ENCODE results near the gene KIF1B. TPM values are rescaled to one million over a fixed set of nuclear protein-coding genes. Genes with fewer than 3 reads are reported as not detected.
"Not testable (repeated sequence)": the region's sequence is repeated elsewhere in the genome, so short reads cannot be mapped to it uniquely, and the experiment has no call there.

Gene KIF1B
- total RNA-seq, 2 experiments from 2014 or later: 10.0 to 11.2 TPM

GRCh38 chr1:10181154-10181553 lies 29.2 kb upstream of the KIF1B start:
- no peaks in the 10 kb centered on the region for H3K27me3 Mint-ChIP-seq
- no peak overlapping the region for H3K4me3 Mint-ChIP-seq
- H3K27ac Mint-ChIP-seq: no peak overlapping the region
- DNase-seq: no peak
- peaks cover 9% of the 10 kb centered on the region for H3K36me3 Mint-ChIP-seq
- H3K4me1 Mint-ChIP-seq: no peaks in the 10 kb centered on the region
- H3K9me3 Mint-ChIP-seq: no peaks in the 10 kb centered on the region

DNA sequence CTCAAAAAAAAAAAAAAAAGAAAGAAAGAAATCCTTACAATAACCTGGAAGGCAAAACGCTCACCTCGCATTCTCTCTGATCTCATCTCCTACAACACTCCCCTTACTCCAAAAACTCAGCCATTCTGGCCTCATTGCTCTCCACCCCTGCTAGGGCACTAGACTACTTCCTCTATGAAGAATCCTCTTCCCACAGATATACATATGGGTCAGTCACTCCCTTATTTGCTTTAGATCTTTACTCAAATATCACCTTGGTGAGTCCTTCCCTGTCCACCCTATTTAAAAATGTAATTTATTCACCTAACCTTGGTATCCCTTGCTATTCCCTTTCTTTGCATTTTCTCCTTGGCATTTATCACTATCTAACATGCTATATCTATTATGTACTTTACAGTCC lies 24.6 kb upstream of the KIF1B start:
- Mint-ChIP-seq H3K36me3 (peaks cover 4% of the 10 kb centered on the region), H3K27ac (no peak overlapping the region), H3K9me3 (peaks cover 3% of the 10 kb centered on the region), H3K4me1 (no peaks in the 10 kb centered on the region), H3K4me3 (no peak overlapping the region), H3K27me3 (no peaks in the 10 kb centered on the region)
- DNase-seq: no peak

- Mint-ChIP-seq H3K27me3 (no peaks in the 10 kb centered on the region), H3K27ac (no peak overlapping the region), H3K4me3 (no peak overlapping the region), H3K9me3 (peaks cover 3% of the 10 kb centered on the region), H3K36me3 (peaks cover 4% of the 10 kb centered on the region), H3K4me1 (no peaks in the 10 kb centered on the region)
- no peak for DNase-seq
These were observed 23.9 kb upstream of the KIF1B start for GRCh38 chr1:10186331-10187025.

- DNase-seq: no peak
- Mint-ChIP-seq H3K4me1 (no peaks in the 10 kb centered on the region), H3K27ac (no peak overlapping the region)
These were observed 23.4 kb upstream of the KIF1B start for GRCh38 chr1:10187026-10187334.

GRCh38 chr1:10188133-10188650 lies 22.2 kb upstream of the KIF1B start:
- no peak for DNase-seq
- no peaks in the 10 kb centered on the region for H3K27me3 Mint-ChIP-seq
- no peak overlapping the region for H3K4me3 Mint-ChIP-seq
- peaks cover 3% of the 10 kb centered on the region for H3K9me3 Mint-ChIP-seq
- no peak overlapping the region for H3K27ac Mint-ChIP-seq
- peaks cover 4% of the 10 kb centered on the region for H3K36me3 Mint-ChIP-seq
- no peaks in the 10 kb centered on the region for H3K4me1 Mint-ChIP-seq

More at GRCh38 chr1:10187026-10187334, 23.4 kb upstream of the KIF1B start:
- Mint-ChIP-seq H3K4me3 (no peak overlapping the region), H3K27me3 (no peaks in the 10 kb centered on the region), H3K9me3 (peaks cover 3% of the 10 kb centered on the region), H3K36me3 (peaks cover 4% of the 10 kb centered on the region)

GRCh38 chr1:10189659-10190058 lies 20.7 kb upstream of the KIF1B start:
- H3K36me3 Mint-ChIP-seq: peaks cover 2% of the 10 kb centered on the region
- no peaks in the 10 kb centered on the region for H3K27me3 Mint-ChIP-seq
- H3K9me3 Mint-ChIP-seq: peaks cover 3% of the 10 kb centered on the region
- H3K4me3 Mint-ChIP-seq: no peak overlapping the region
- no peak for DNase-seq
- no peak overlapping the region for H3K27ac Mint-ChIP-seq
- no peaks in the 10 kb centered on the region for H3K4me1 Mint-ChIP-seq

DNA sequence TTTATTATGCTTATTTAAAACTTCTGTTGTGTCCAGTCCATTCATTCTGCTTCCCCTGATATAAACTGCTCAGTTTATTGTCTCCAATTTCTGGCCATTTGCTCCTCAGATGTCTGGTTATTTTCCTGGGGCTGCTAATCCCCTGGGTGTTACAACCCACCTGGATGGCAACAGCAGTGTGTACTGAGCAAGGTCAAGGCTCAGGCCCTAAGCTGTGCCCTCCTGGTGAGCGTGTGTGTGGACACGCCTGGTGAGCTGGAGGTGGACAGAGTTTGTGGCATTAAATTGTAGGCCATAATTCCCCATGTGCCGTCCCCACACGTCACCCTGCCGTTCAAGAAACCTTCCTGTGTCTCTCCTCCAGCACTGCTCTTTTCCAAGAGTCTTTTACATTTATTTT lies 18.1 kb upstream of the KIF1B start:
- H3K4me3 Mint-ChIP-seq: no peak overlapping the region
- H3K4me1 Mint-ChIP-seq: no peaks in the 10 kb centered on the region
- H3K9me3 Mint-ChIP-seq: peaks cover 3% of the 10 kb centered on the region
- peaks cover 2% of the 10 kb centered on the region for H3K36me3 Mint-ChIP-seq
- H3K27ac Mint-ChIP-seq: no peak overlapping the region
- H3K27me3 Mint-ChIP-seq: peaks cover 7% of the 10 kb centered on the region
- no peak for DNase-seq

GRCh38 chr1:10193288-10193687 lies 17.1 kb upstream of the KIF1B start:
- no peak for DNase-seq

DNA sequence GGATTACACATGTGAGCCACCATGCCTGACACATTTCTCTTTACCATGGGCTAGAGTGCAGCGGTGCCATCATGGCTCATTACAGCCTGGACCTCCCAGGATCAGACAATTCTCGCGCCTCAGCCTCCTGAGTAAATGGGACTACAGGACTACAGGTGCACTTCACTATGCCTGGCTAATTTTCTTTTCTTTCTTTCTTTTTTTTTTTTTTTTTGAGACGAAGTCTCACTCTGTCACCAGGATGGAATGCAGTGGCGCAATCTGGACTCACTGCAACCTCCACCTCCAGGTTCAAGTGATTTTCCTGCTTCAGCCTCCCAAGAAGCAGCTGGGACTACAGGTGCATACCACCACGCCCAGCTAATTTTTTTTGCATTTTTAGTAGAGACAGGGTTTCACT lies 14.8 kb upstream of the KIF1B start:
- Mint-ChIP-seq H3K36me3 (no peaks in the 10 kb centered on the region), H3K27ac (no peak overlapping the region), H3K4me3 (no peak overlapping the region), H3K4me1 (peaks cover 2% of the 10 kb centered on the region), H3K9me3 (no peaks in the 10 kb centered on the region), H3K27me3 (peaks cover 9% of the 10 kb centered on the region)
- no peak for DNase-seq

More at GRCh38 chr1:10193288-10193687, 17.1 kb upstream of the KIF1B start:
- H3K4me1 Mint-ChIP-seq: peaks cover 2% of the 10 kb centered on the region
- H3K4me3 Mint-ChIP-seq: no peak overlapping the region
- peaks cover 2% of the 10 kb centered on the region for H3K9me3 Mint-ChIP-seq
- peaks cover 9% of the 10 kb centered on the region for H3K27me3 Mint-ChIP-seq
- H3K36me3 Mint-ChIP-seq: peaks cover 1% of the 10 kb centered on the region
- H3K27ac Mint-ChIP-seq: no peak overlapping the region

- no peak for DNase-seq
- Mint-ChIP-seq H3K27ac (no peak overlapping the region), H3K36me3 (no peaks in the 10 kb centered on the region), H3K27me3 (peaks cover 9% of the 10 kb centered on the region), H3K9me3 (no peaks in the 10 kb centered on the region), H3K4me3 (no peak overlapping the region), H3K4me1 (peaks cover 2% of the 10 kb centered on the region)
These were observed 13.4 kb upstream of the KIF1B start for GRCh38 chr1:10196976-10197375.

DNA sequence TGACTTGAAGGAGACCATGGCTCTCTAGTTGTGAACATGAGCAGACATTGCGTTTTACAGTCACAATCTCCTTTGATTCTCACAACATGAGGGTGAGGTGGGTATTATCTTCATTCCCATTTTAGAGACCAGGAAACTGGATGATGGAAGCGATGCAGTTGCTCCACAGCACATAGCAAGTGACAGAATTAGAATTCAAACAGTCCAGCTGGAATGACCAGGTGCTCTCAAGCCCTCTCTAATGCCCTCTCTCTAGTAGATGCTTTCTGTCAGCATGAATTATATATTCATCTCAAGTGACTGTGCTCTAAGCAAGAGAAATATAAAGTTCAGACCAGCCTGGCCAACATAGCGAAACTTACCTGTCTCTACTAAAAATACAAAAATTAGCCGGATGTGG lies 9.8 kb upstream of the KIF1B start:
- no peaks in the 10 kb centered on the region for H3K36me3 Mint-ChIP-seq
- H3K9me3 Mint-ChIP-seq: no peaks in the 10 kb centered on the region
- H3K4me1 Mint-ChIP-seq: peaks cover 2% of the 10 kb centered on the region
- H3K4me3 Mint-ChIP-seq: no peak overlapping the region
- no peak overlapping the region for H3K27ac Mint-ChIP-seq
- DNase-seq: no peak
- H3K27me3 Mint-ChIP-seq: peaks cover 9% of the 10 kb centered on the region

GRCh38 chr1:10204003-10204642 lies 6.2 kb upstream of the KIF1B start:
- Mint-ChIP-seq H3K9me3 (no peaks in the 10 kb centered on the region), H3K27ac (no peak overlapping the region)

GRCh38 chr1:10205206-10205605 lies 5.2 kb upstream of the KIF1B start:
- H3K9me3 Mint-ChIP-seq, H3K4me1 Mint-ChIP-seq, DNase-seq, H3K36me3 Mint-ChIP-seq, H3K27ac Mint-ChIP-seq, H3K4me3 Mint-ChIP-seq: not testable (repeated sequence)
- peaks cover 14% of the 10 kb centered on the region for H3K27me3 Mint-ChIP-seq

More at GRCh38 chr1:10204003-10204642, 6.2 kb upstream of the KIF1B start:
- Mint-ChIP-seq H3K4me3 (no peak overlapping the region), H3K4me1 (peaks cover under 1% of the 10 kb centered on the region), H3K36me3 (no peaks in the 10 kb centered on the region), H3K27me3 (peaks cover 7% of the 10 kb centered on the region)
- no peak for DNase-seq

DNA sequence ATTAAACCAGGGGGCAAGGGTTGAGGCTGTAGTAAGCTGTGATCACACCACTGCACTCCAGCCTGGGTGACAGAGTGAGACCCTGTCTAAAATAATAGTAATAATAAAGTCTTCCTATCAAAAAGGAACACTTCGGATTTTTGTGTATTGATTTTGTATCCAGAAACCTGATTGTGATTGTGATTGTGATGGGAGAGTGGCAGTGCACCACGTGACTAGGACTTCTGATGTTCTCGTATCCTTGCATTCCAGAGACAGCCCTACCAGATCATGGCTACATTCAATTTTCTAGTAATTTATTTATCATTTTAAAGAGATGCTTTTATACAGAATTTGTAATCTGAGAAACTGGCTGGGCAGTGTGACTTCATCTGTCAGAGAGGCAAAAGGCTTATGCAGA lies 2.6 kb upstream of the KIF1B start:
- no peak overlapping the region for H3K4me3 Mint-ChIP-seq
- H3K27me3 Mint-ChIP-seq: peaks cover 14% of the 10 kb centered on the region
- no peak overlapping the region for H3K27ac Mint-ChIP-seq

DNA sequence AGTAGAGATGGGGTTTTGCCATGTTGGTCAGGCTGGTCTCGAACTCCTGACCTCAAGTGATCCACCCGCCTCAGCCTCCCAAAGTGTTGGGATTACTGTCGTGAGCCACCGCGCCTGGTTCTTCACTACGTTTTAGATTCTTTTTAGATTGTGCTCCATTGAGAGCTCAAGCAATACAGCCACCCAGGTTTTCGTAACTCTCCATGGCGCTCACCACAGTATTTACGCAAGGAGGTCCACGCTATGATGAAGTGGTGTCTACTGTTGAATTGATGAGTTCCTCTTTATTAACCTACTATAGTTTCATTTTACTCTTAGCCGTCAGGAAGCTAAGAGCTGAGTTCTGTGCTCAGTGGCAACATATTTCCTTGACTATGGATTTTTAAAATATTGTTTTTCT lies 1.8 kb upstream of the KIF1B start:
- Mint-ChIP-seq H3K9me3 (no peaks in the 10 kb centered on the region), H3K4me1 (peaks cover 24% of the 10 kb centered on the region), H3K27ac (no peak overlapping the region), H3K36me3 (no peaks in the 10 kb centered on the region), H3K27me3 (peaks cover 14% of the 10 kb centered on the region), H3K4me3 (no peak overlapping the region)
- DNase-seq: no peak

More for the DNA sequence above, 2.6 kb upstream of the KIF1B start:
- H3K9me3 Mint-ChIP-seq: no peaks in the 10 kb centered on the region
- H3K36me3 Mint-ChIP-seq: no peaks in the 10 kb centered on the region
- H3K4me1 Mint-ChIP-seq: peaks cover 19% of the 10 kb centered on the region
- no peak for DNase-seq

DNA sequence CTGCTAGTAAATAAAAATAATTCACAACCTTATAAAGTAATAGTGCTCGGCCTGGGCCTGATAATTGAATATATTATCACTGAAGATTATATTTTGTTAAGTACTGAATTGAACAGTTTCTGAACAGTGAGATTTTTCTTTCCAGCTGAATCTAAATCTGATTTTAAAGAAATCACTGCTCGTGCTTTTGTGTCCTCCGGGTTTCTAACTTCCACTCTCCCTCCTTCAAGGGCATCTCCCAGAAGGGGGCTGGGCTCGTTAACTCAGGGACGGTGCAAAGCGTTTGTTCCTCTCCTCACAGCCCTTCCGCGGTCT lies 823 bp upstream of the KIF1B start:
- Mint-ChIP-seq H3K27me3 (peaks cover 14% of the 10 kb centered on the region), H3K4me3 (peak overlapping the region; percentile 86), H3K27ac (peak overlapping the region; percentile 29), H3K4me1 (peaks cover 25% of the 10 kb centered on the region), H3K36me3 (no peaks in the 10 kb centered on the region), H3K9me3 (no peaks in the 10 kb centered on the region)
- no peak for DNase-seq
